ENCODE results near the gene SLC12A3. TPM values are rescaled to one million over a fixed set of nuclear protein-coding genes. Genes with fewer than 3 reads are reported as not detected.

Gene SLC12A3
- total RNA-seq, 1 experiment from 2014 or later, result not detected

GRCh38 chr16:56841233-56841632 is 23.8 kb upstream of the SLC12A3 start (continued):
- TF ChIP-seq, protein P1, sequence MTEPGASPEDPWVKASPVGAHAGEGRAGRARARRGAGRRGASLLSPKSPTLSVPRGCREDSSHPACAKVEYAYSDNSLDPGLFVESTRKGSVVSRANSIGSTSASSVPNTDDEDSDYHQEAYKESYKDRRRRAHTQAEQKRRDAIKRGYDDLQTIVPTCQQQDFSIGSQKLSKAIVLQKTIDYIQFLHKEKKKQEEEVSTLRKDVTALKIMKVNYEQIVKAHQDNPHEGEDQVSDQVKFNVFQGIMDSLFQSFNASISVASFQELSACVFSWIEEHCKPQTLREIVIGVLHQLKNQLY (CRISPR knock-in tag; IDR thresholded peaks at IDR 0.05), result no peak
- TF ChIP-seq, protein P2, sequence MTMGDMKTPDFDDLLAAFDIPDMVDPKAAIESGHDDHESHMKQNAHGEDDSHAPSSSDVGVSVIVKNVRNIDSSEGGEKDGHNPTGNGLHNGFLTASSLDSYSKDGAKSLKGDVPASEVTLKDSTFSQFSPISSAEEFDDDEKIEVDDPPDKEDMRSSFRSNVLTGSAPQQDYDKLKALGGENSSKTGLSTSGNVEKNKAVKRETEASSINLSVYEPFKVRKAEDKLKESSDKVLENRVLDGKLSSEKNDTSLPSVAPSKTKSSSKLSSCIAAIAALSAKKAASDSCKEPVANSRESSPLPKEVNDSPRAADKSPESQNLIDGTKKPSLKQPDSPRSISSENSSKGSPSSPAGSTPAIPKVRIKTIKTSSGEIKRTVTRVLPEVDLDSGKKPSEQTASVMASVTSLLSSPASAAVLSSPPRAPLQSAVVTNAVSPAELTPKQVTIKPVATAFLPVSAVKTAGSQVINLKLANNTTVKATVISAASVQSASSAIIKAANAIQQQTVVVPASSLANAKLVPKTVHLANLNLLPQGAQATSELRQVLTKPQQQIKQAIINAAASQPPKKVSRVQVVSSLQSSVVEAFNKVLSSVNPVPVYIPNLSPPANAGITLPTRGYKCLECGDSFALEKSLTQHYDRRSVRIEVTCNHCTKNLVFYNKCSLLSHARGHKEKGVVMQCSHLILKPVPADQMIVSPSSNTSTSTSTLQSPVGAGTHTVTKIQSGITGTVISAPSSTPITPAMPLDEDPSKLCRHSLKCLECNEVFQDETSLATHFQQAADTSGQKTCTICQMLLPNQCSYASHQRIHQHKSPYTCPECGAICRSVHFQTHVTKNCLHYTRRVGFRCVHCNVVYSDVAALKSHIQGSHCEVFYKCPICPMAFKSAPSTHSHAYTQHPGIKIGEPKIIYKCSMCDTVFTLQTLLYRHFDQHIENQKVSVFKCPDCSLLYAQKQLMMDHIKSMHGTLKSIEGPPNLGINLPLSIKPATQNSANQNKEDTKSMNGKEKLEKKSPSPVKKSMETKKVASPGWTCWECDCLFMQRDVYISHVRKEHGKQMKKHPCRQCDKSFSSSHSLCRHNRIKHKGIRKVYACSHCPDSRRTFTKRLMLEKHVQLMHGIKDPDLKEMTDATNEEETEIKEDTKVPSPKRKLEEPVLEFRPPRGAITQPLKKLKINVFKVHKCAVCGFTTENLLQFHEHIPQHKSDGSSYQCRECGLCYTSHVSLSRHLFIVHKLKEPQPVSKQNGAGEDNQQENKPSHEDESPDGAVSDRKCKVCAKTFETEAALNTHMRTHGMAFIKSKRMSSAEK (CRISPR knock-in tag; IDR thresholded peaks at IDR 0.05; ENCODE audit: borderline replicate concordance), result no peak
- no peak for TF ChIP-seq OVOL2 (CRISPR knock-in tag; IDR thresholded peaks at IDR 0.05; ENCODE audit: borderline replicate concordance)
- TF ChIP-seq EMX1 (CRISPR knock-in tag; IDR thresholded peaks at IDR 0.05), result no peak

- POLR2A ChIA-PET, result no interaction called here
- H3K36me3 Mint-ChIP-seq, result peaks cover 64% of the 10 kb centered on the region
- no peak for DNase-seq (ENCODE audit: low spot score)
- no peak overlapping the region for H3K4me3 Mint-ChIP-seq
- ATAC-seq, result no peak
- no peaks in the 10 kb centered on the region for H3K4me1 Mint-ChIP-seq
- CTCF ChIA-PET, result no interaction called here
- no peaks in the 10 kb centered on the region for H3K27me3 Mint-ChIP-seq (ENCODE audit: low read depth)
- no peaks in the 10 kb centered on the region for H3K9me3 Mint-ChIP-seq
- 0 out of 2 replicates have a peak overlapping the region, but pooled peaks have one; percentile 45 for H3K27ac Mint-ChIP-seq
- no peak for TF ChIP-seq GABPB1 (CRISPR knock-in tag; IDR thresholded peaks at IDR 0.05)
- no peak for TF ChIP-seq RORB (CRISPR knock-in tag; IDR thresholded peaks at IDR 0.05)
- TF ChIP-seq MAX (CRISPR knock-in tag; IDR thresholded peaks at IDR 0.05), result no peak
- no peak for TF ChIP-seq CREM (CRISPR knock-in tag; IDR thresholded peaks at IDR 0.05)
- no peak for TF ChIP-seq AFF4 (CRISPR knock-in tag; IDR thresholded peaks at IDR 0.05; ENCODE audit: borderline replicate concordance)
- TF ChIP-seq ELF4 (CRISPR knock-in tag; IDR thresholded peaks at IDR 0.05; ENCODE audit: low read depth), result no peak
- TF ChIP-seq NFYB (CRISPR knock-in tag; conservative IDR thresholded peaks at IDR 0.05; ENCODE audit: low read depth), result no peak
- no peak for TF ChIP-seq FOXK1 (CRISPR knock-in tag; IDR thresholded peaks at IDR 0.05)
- no peak for TF ChIP-seq ZNF317 (CRISPR knock-in tag; IDR thresholded peaks at IDR 0.05; ENCODE audit: borderline replicate concordance, low read depth)
- TF ChIP-seq TP53 (CRISPR knock-in tag; IDR thresholded peaks at IDR 0.05), result no peak
- TF ChIP-seq HMGA2 (CRISPR knock-in tag; IDR thresholded peaks at IDR 0.05), result no peak
- TF ChIP-seq ZNF425 (CRISPR knock-in tag; conservative IDR thresholded peaks at IDR 0.05), result no peak
- TF ChIP-seq, protein P3, sequence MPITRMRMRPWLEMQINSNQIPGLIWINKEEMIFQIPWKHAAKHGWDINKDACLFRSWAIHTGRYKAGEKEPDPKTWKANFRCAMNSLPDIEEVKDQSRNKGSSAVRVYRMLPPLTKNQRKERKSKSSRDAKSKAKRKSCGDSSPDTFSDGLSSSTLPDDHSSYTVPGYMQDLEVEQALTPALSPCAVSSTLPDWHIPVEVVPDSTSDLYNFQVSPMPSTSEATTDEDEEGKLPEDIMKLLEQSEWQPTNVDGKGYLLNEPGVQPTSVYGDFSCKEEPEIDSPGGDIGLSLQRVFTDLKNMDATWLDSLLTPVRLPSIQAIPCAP (CRISPR knock-in tag; IDR thresholded peaks at IDR 0.05), result no peak
- TF ChIP-seq, protein P4, sequence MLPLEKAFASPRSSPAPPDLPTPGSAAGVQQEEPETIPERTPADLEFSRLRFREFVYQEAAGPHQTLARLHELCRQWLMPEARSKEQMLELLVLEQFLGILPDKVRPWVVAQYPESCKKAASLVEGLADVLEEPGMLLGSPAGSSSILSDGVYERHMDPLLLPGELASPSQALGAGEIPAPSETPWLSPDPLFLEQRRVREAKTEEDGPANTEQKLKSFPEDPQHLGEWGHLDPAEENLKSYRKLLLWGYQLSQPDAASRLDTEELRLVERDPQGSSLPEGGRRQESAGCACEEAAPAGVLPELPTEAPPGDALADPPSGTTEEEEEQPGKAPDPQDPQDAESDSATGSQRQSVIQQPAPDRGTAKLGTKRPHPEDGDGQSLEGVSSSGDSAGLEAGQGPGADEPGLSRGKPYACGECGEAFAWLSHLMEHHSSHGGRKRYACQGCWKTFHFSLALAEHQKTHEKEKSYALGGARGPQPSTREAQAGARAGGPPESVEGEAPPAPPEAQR (CRISPR knock-in tag; IDR thresholded peaks at IDR 0.05), result no peak
- no peak for TF ChIP-seq SP1 (CRISPR knock-in tag; conservative IDR thresholded peaks at IDR 0.05)
- no peak for TF ChIP-seq JUN (CRISPR knock-in tag; IDR thresholded peaks at IDR 0.05)
- TF ChIP-seq ZNF138 (CRISPR knock-in tag; conservative IDR thresholded peaks at IDR 0.05), result no peak
- no peak for TF ChIP-seq NFE2L1 (CRISPR knock-in tag; IDR thresholded peaks at IDR 0.05)
- TF ChIP-seq, protein P5, sequence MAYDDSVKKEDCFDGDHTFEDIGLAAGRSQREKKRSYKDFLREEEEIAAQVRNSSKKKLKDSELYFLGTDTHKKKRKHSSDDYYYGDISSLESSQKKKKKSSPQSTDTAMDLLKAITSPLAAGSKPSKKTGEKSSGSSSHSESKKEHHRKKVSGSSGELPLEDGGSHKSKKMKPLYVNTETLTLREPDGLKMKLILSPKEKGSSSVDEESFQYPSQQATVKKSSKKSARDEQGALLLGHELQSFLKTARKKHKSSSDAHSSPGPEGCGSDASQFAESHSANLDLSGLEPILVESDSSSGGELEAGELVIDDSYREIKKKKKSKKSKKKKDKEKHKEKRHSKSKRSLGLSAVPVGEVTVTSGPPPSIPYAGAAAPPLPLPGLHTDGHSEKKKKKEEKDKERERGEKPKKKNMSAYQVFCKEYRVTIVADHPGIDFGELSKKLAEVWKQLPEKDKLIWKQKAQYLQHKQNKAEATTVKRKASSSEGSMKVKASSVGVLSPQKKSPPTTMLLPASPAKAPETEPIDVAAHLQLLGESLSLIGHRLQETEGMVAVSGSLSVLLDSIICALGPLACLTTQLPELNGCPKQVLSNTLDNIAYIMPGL (CRISPR knock-in tag; IDR thresholded peaks at IDR 0.05), result no peak
Observed at GRCh38 chr16:56841659-56842058, 23.3 kb upstream of the SLC12A3 start.

Measured in WTC11 (cell line).